HG02970 (cell line): ENCODE data around the gene TPPP3.
A peak's percentile ranks its signal among the peaks of the same experiment; 100 is the strongest.
"Not testable (repeated sequence)": the region's sequence is repeated elsewhere in the genome, so short reads cannot be mapped to it uniquely, and the experiment has no call there.

Experiments used
- ATAC-seq: cut with Tn5 transposase; IDR thresholded peaks from one replicate; pipeline ENCODE4 v1.9.1; 2021; ENCODE audit warnings: mild to moderate bottlenecking, moderate library complexity, moderate number of reproducible peaks; ENCODE audit not compliant: unreplicated experiment, low FRiP score

Gene TPPP3

GRCh38 chr16:67426950-67427349, 33.7 kb upstream of the TPPP3 start:
- no peak for ATAC-seq

GRCh38 chr16:67426022-67426421, 32.7 kb upstream of the TPPP3 start:
- no peak for ATAC-seq

GRCh38 chr16:67425580-67425979, 32.3 kb upstream of the TPPP3 start:
- ATAC-seq: no peak

DNA sequence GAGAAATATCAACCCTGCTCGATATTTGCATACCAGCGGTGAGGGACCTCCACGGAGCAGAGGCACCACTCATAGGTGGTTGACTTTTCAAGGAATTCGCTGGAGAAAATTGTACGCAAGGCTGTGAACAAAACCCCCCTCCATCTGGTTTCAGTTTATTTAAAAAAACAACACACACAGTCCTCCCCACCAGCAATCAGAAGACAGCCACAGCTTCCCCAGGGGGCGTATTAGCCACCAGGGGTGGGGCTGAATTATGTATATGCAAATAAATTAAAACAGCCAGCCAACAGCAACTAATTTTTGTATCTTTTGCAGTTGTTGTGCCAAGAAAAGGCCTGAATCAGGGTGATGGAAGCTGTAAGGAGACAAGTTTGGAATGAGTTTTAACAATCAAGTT, 31.8 kb upstream of the TPPP3 start:
- ATAC-seq: no peak

DNA sequence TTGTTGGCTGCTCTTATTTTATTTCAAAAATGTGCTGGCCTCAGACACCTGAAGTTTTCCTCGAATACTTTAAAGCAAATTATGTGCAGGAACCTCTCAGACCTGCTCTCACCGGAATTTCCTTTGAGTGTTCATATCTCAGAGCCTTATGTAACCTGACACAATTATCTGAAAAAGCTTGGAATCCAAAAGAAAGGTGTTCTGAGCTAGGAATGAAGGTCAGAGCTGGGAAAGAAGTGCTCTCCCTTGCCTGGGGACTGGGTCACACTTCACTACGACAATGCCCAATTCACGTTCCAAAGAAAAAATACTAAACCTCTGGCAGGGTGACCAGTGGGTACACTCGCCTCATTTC, 30.9 kb upstream of the TPPP3 start:
- ATAC-seq: no peak

DNA sequence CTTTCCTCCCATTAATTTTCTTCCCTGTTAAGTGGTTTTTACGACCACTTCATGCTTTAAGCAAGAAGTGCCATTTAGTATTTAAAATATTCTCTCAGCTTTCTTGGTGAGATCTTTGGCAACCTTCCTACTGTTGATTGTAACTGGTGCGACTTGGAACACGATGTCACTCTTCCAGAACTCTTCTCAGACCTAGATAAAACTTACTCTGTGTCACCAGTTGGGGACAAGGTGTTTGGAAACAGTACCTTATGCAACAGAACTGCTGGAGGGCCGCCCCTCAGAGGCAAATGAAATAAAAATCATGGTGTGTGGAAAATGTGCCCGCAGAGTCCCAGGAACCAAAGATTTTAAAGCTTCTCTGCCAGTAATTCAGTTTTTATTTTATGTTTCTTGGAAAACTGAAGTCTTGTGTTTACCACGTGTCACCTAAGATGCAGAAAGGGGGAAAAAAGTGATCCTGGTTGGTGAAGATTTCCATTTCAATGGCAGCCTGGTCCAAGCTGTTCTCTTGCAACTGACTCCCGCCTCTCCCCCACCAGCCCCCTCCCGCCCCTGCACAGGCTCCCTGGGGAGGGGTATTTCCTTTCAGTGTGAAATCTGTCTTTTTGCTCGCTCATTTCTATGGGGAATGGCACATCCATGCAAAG, 30.4 kb upstream of the TPPP3 start:
- ATAC-seq: no peak

DNA sequence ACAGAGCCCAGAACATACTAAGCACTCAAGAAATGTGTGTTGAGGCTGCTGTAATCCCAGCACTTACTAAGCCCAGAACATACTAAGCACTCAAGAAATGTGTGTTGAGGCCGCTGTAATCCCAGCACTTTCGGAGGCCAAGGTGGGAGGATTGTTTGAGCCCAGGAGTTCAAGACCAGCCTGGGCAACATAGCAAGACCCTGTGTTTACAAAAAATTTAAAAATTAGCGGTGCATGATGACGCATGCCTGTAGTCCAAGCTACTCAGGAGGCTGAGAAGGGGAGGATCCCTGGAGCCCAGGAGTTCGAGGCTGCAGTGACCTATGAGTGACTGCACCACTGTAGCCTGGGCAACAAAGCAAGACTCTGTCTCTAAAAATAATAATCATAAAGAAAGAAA, 29.7 kb upstream of the TPPP3 start:
- no peak for ATAC-seq

DNA sequence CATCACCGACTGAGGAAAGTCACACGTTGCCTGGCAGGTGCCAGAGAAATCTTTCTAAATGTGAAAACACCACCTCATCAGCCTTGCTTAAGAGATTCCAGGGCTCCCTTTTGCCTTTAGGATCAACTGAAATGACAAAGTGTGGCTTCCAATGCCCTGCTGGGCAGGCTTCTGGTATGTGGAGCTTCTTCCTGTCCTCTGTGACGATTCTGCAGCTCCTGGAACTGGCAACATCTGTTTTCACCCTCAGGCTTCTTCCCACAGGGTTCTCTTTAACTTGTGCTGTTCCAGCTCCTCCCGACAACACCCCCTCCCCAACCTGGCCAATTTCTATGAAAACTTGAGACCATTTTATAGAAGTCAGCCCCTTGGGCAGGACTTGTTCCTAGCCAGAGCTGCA, 27.7 kb upstream of the TPPP3 start:
- ATAC-seq: no peak

DNA sequence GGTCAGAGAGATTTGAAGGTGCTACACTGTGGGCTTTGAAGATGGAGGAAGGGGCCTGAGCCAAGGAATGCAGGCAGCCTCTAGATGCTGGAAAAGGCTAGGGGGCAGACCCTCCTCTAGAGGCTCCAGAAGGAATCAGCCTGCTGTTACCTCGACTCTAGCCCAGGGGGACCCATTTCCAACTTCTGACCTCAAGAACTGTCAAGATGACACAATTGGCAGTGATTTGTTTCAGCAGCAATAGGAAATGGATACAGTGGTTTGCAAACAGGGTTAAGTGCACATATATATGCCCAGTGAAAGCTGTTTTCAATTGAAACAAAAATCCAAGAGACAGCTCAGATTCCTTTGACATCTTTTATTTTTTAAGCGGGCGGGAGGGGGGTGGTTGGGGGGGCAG, 26.6 kb upstream of the TPPP3 start:
- no peak for ATAC-seq

GRCh38 chr16:67419502-67419901, 26.2 kb upstream of the TPPP3 start:
- ATAC-seq: no peak

GRCh38 chr16:67417333-67418061, 24.2 kb upstream of the TPPP3 start:
- ATAC-seq: no peak

- peak; percentile 43 for ATAC-seq
Measured at GRCh38 chr16:67415872-67416793, 22.8 kb upstream of the TPPP3 start, which contains the start of gene ZDHHC1. Gene ZDHHC1, minus strand, starts transcription at chr16:67416477. Its CDS starts 8,702 bp downstream, at chr16:67407775.

- ATAC-seq: not testable (repeated sequence)
Measured at GRCh38 chr16:67415421-67415820, 22.1 kb upstream of the TPPP3 start.

- ATAC-seq: no peak
Measured at GRCh38 chr16:67413978-67414911, 20.9 kb upstream of the TPPP3 start.

DNA sequence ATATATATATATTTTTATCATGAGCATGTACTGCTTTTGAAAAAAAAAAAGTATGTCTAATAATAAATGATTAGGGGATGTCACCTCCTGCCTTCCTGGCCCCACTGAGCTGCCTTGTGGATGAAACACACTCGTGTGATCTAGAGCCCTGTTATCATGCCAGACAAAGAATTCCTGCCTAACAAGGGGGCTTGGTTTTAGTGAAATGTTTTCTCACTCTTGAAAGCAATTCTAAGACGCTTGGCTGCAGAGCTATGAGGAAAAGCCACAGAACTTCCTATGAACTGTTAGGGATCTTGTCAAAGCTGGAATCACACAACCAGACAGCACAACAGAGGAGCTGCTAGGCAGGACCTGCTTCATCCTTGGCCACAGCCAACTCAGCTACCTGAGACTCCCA, 19.0 kb upstream of the TPPP3 start:
- ATAC-seq: no peak

GRCh38 chr16:67411339-67411738, 18.0 kb upstream of the TPPP3 start:
- ATAC-seq: no peak

DNA sequence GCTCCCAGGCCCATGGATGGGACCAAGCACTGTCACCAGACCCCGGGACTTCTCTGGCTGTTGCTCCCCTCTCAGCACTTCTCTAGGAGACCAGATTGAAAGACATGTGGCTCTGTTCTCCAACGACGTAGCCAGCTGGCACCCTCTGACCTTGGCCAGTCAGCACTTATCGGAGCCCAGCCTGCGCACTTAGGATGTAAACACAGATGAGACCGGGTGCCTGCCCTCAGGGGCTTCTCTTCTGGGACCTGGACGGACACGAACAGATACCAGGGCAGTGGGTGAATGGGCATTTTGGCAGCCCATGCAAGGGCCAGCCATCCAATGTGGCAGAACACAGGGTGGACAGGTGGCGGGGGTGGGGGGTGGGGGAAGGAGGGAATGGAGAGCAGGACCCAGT, 16.3 kb upstream of the TPPP3 start:
- ATAC-seq: no peak

DNA sequence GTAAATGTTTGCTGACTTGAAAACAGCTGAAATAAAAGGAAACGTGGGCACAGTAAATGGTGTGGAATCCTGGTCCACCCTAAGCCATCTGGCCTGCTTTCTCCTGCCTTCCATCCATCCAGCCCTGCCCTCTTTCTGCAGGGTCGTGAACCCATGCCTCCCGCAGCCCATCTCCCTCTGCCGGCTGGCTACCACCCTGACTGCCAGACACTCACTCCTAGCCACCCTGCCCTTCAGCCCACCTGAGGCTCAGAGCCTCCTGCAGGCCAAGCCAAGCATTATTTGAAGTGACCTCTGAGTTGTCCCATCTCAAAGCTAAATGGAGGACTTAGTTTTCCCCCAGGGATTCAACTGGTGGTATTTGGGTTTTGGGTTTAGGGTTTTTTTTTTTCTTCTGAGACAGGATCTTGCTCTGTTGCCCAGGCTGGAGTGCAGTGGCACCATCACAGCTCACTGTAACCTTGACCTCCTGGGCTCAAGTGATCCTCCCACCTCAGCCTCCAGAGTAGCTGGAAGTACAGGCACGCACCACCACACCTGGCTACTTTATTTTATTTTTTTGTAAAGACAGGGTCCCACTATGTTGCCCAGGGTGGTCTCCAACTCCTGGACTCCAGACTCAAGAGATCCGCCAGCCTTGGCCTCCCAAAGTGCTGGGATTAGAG, 14.6 kb upstream of the TPPP3 start:
- no peak for ATAC-seq

- no peak for ATAC-seq
Measured at GRCh38 chr16:67407176-67407787, 14.0 kb upstream of the TPPP3 start.
